ENCODE data around the gene DEGS1.

The DEGS1 gene

GRCh38 chr1:224182866-224183590 is at the start of gene DEGS1:
Gene DEGS1 (plus strand): TSS chr1:224183240. CDS start chr1:224183337, 97 bp downstream.
- peak; percentile 82 for DNase-seq

- DNase-seq = no peak
Measured at GRCh38 chr1:224133741-224134299, 49.2 kb upstream of the DEGS1 start.

GRCh38 chr1:224137518-224137917 is 45.5 kb upstream of the DEGS1 start:
- DNase-seq = no peak

- no peak for DNase-seq
Measured at GRCh38 chr1:224138198-224138597, 44.8 kb upstream of the DEGS1 start.

GRCh38 chr1:224141693-224142092 is 41.3 kb upstream of the DEGS1 start:
- no peak for DNase-seq

- DNase-seq = no peak
Measured at GRCh38 chr1:224149709-224150108, 33.3 kb upstream of the DEGS1 start.

- DNase-seq = no peak
Measured at GRCh38 chr1:224151117-224151516, 31.9 kb upstream of the DEGS1 start.

GRCh38 chr1:224157316-224157715 is 25.7 kb upstream of the DEGS1 start:
- no peak for DNase-seq

- no peak for DNase-seq
Measured at GRCh38 chr1:224159541-224159940, 23.5 kb upstream of the DEGS1 start.

GRCh38 chr1:224160171-224160682 is 22.8 kb upstream of the DEGS1 start:
- no peak for DNase-seq

- DNase-seq = no peak
Measured at GRCh38 chr1:224162768-224163167, 20.3 kb upstream of the DEGS1 start.

- no peak for DNase-seq
Measured at GRCh38 chr1:224163311-224163710, 19.7 kb upstream of the DEGS1 start.

GRCh38 chr1:224168859-224169380 is 14.1 kb upstream of the DEGS1 start:
- no peak for DNase-seq

- DNase-seq = no peak
Measured at GRCh38 chr1:224169718-224170270, 13.2 kb upstream of the DEGS1 start.

- no peak for DNase-seq
Measured at GRCh38 chr1:224170343-224170742, 12.7 kb upstream of the DEGS1 start.

GRCh38 chr1:224170748-224171478 is 12.1 kb upstream of the DEGS1 start:
- DNase-seq = peak; percentile 39

GRCh38 chr1:224172229-224172628 is 10.8 kb upstream of the DEGS1 start:
- DNase-seq = no peak

- no peak for DNase-seq
Measured at GRCh38 chr1:224173523-224173922, 9.5 kb upstream of the DEGS1 start.

- DNase-seq = peak; percentile 43
Measured at GRCh38 chr1:224175617-224176016, 7.4 kb upstream of the DEGS1 start.

- DNase-seq = no peak
Measured at GRCh38 chr1:224177356-224177999, 5.6 kb upstream of the DEGS1 start.

- DNase-seq = no peak
Measured at GRCh38 chr1:224178894-224179293, 4.1 kb upstream of the DEGS1 start.

- no peak for DNase-seq
Measured at GRCh38 chr1:224180783-224181452, 2.1 kb upstream of the DEGS1 start.

Data from activated CD4-positive, alpha-beta T cell treated with anti-CD3 and anti-CD28 coated beads, Interleukin-2, amount 50 U/mL, for 1 hour (primary cell).